ENCODE measurements around the gene MYBPC2.
"Not testable (repeated sequence)": the region's sequence is repeated elsewhere in the genome, so short reads cannot be mapped to it uniquely, and the experiment has no call there.

MYBPC2 gene

DNA sequence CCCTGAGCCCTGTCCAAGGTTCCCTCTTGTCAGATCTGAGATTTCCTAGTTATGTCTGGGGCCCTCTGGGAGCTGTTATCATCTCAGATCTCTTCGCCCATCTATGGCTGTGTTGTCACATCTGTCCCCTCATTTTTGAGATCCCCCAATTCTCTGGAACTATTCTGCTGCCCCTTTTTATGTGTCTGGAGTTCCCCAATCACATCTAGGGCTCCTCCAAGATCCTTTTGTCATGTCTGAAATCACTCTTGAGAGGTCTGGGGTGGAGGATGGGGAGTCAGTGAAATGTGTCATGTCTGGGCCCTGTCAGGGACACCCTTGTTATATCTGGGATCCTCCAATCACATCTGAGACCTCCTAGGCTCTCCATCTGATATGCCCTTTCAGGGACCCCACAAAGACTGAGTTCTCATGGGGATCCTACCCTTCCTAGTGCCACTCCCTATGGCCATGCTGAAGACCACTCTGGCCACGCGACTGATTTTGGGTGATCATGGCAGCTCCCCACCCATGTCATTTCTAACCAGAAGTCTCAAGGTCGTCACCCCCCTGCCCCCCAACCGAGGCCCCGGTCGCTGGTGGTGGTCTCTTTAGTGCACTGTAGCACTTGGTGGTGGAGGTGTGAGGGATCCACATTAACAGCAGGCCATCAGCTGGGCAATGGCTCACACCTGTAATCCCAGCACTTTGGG lies 3.8 kb upstream of the MYBPC2 start:
- DNase-seq (ENCODE audit: low read depth in 2 of 2), result no peak

- no peak for DNase-seq (ENCODE audit: low read depth in 2 of 2)
These were observed 1.8 kb upstream of the MYBPC2 start for GRCh38 chr19:50430888-50431342.

DNA sequence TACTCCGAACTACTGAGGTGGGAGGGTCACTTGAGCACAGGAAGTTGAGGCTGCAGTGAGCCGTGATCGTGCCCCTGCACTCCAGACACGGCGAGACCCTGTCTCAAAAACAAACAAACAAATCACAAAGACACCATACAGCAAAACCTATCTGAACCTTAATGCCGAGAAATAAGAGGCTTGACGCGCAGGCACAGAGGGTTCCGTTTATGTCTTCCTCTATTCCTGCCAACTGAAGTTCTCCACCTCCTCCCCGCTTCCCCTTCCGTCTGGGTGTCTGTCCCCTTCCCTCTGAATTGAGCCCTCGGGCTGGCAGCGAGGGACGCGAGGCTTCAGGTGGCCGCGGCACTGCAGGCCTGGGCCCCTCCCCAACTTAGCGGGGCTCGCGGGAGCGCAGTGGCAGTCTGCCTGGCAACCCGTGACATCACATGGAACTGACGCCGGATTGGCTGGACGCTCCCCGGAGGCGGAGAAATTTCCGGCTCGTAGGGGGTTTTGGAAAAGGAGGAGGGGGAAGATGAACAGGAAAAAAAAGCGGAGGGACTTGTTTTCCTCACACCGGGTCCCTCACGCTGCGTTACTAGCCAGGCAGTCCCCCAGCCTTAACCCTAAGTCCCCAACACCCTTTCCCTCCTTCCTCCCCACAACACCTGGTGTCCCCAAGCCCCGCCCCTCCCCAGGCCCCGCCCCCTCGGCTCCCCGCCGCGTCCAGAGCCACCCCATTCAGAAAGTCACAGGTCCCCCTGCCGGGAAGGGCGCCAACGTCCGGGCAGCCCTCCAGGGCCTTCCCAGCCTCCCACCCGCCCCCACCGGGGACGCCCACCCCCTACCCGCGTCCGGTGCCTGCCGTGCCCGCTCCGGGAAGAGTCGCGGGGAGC lies 1.1 kb upstream of the MYBPC2 start:
- DNase-seq (ENCODE audit: low read depth in 2 of 2), result peak; percentile 72 to 82

GRCh38 chr19:50433201-50434180 lies 799 bp downstream of the MYBPC2 start:
- DNase-seq (ENCODE audit: low read depth in 2 of 2), result no peak

- DNase-seq (ENCODE audit: low read depth in 2 of 2), result no peak
These were observed 1.8 kb downstream of the MYBPC2 start for GRCh38 chr19:50434525-50434924.

DNA sequence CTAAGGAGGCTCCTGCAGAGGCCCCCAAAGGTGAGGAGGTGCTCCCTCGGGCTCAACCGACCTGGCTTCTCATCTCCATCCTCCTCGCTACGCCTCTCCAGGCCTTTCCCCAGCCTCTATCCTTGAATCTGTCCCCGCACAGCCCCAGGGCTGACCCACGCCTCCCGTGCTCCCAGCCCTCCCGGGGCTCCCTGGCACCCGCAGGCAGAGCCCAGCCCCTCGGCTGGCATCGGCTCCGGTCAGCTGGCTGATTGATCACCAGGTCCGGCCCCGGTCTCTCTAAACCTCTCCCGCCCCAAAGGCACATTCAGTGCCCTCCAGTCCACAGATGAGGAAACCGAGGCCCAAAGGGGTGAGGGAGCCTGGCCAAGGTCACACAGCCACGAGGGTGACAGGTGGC lies 2.5 kb downstream of the MYBPC2 start:
- DNase-seq (ENCODE audit: low read depth in 2 of 2), result no peak

- no peak for DNase-seq (ENCODE audit: low read depth in 2 of 2)
These were observed 2.9 kb downstream of the MYBPC2 start for GRCh38 chr19:50435627-50436026.

DNA sequence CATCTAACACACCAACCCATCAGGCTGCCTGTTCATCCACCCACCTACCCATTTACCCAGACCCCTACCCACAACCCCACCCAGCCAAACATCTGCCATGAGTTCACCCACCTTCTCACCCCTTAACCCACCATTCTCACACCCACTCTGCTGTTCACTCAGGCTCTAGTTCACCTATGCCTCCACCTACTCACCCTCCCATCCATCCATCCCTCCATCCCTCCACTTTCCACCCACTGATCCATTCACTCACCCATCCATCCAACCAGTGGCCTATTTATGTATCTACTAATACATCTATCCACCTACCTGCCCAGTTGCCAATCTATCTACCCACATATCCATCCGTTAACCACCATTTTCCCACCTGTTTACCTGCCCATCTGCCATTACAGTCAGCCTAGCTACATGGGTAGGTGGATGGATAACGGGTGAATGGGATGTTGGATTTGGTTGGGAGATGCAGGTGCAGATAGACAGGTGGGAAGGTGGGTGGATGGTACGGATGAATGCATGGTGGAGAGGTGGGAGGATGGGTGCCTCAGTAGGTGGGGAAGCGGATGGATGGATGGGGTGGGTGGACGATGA lies 5.3 kb downstream of the MYBPC2 start:
- no peak for DNase-seq (ENCODE audit: low read depth in 2 of 2)

GRCh38 chr19:50439130-50439529 lies 6.4 kb downstream of the MYBPC2 start:
- not testable (repeated sequence) for DNase-seq (ENCODE audit: low read depth in 2 of 2)

- DNase-seq (ENCODE audit: low read depth in 2 of 2), result no peak
These were observed 11.4 kb downstream of the MYBPC2 start for GRCh38 chr19:50444059-50444458.

DNA sequence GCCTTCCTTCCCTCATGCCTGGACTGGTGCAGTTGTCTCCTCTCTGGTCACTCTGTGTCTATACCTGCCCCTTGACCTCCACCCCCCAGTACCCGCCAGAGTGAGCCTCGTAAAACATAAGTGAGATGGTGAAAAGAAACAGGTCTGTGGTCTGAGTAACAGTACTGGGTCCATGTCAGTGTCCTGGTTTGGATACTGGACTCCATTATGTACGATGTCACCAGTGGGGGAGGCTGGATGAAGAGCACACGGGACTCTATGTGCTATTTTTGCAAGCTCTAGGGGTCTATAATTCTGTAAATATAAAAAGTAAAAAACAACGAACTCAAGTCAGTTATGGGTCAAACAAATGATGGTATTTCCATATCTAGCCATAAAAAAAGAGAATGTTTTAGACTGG lies 14.4 kb downstream of the MYBPC2 start:
- no peak for DNase-seq (ENCODE audit: low read depth in 2 of 2)

- DNase-seq (ENCODE audit: low read depth in 2 of 2), result no peak
These were observed 15.1 kb downstream of the MYBPC2 start for GRCh38 chr19:50447750-50448149.

- DNase-seq (ENCODE audit: low read depth in 2 of 2), result no peak
These were observed 16.7 kb downstream of the MYBPC2 start for GRCh38 chr19:50449236-50449899.

- DNase-seq (ENCODE audit: low read depth in 2 of 2), result no peak
These were observed 17.9 kb downstream of the MYBPC2 start for GRCh38 chr19:50450369-50451222.

DNA sequence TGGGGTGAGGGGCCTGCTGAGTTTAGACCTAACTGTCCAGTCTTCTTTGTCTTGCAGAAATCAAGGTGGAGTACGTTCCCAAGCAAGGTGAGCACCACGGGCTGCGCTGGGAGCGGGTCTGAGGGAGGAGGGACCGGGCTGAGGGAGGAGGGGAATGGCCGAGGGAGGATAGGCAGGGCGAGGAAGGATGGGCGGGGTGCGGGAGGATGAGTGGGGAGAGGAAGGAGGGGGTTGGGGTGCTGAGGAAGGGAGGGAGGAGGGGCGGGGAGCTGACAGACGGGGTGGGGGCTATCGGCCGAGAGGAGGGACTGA lies 18.5 kb downstream of the MYBPC2 start:
- DNase-seq (ENCODE audit: low read depth in 2 of 2), result no peak

DNA sequence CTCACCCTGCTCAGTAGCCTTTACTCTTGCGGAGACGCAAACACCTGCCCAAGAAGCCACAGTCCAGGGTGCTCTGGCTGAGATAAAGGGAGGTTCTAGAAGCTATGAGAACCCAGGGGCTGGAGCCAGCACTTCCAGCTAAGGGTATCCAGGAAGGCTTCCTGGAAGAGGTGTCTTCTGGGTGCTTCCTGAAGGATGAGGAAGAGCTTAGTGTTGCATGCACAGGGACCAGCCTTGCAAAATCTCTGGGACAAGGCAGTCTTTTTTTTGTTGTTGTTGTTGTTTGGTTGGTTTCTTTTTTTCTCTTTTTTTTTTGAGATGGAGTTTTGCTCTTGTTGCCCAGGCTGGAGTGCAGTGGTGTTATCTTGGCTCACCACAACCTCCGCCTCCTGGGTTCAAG lies 20.6 kb downstream of the MYBPC2 start:
- DNase-seq (ENCODE audit: low read depth in 2 of 2), result no peak

GRCh38 chr19:50455992-50456391 lies 23.3 kb downstream of the MYBPC2 start:
- DNase-seq (ENCODE audit: low read depth in 2 of 2), result no peak

DNA sequence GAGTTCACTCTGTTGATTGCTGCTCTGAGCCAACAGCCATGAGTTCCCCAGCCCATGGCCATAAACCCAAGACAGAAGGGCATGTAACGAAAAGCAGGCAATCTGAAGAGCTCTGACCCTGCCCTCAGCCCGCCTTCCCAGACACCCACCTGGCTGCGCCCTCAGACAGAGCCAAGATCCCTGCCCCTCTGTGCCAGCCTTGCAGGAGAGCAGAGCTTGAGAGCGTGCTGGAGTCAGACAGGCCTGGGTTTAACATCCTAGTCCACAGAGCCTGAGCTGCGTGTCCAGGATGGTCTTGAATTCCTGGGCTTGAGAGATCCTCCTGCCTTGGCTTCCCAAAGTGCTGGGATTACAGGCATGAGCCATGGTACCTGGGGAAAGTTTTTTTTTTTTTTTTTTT lies 24.6 kb downstream of the MYBPC2 start:
- DNase-seq (ENCODE audit: low read depth in 2 of 2), result no peak

DNA sequence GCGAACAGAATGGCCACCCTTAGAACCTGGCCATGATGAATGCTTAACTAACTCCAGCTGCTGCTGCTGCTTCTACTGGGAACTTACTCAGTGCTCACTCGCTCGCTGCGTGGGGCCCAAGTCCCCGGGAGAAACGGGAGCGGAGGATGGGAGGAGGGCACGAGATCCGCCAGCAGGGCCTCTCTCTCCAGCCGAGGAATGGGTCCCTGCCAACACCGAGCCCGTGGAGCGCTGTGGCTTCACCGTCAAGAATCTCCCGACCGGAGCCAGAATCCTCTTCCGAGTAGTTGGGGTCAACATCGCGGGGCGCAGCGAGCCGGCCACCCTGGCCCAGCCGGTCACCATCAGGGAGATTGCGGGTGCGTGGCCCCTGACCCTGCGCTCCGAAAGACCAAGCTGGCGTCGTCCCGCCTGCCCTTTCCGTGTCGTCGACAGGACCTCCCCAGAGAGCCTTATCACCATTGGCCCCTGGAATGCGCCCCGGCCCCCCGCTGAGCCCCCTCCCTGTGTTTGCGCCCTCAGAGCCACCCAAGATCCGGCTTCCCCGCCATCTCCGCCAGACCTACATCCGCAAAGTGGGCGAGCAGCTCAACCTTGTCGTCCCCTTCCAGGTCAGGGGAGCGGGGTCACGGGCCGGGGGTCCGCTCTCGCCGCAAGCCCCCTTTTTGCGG lies 25.8 kb downstream of the MYBPC2 start:
- no peak for DNase-seq (ENCODE audit: low read depth in 2 of 2)

- no peak for DNase-seq (ENCODE audit: low read depth in 2 of 2)
These were observed 26.4 kb downstream of the MYBPC2 start for GRCh38 chr19:50459067-50459456.

Measured in activated CD4-positive, alpha-beta T cell treated with anti-CD3 and anti-CD28 coated beads for 24 hours (primary cell).